HEK293T (cell line): ENCODE data around the gene PIGR.
"Not testable (repeated sequence)": the region's sequence is repeated elsewhere in the genome, so short reads cannot be mapped to it uniquely, and the experiment has no call there.

Source experiments
- CTCF ChIA-PET: fragments of 350-600 bp; formaldehyde crosslinking; extraction: SDS; loops from one replicate; lab custom pipeline; 2021; ENCODE audit warnings: antibody characterized with exemption, inconsistent platforms; lab: Yijun Ruan, JAX
- POLR2A ChIA-PET: fragments of 350-600 bp; formaldehyde crosslinking; extraction: SDS; loops from one replicate; lab custom pipeline; 2020; ENCODE audit warnings: antibody characterized with exemption, inconsistent platforms; lab: Yijun Ruan, JAX
- DNase-seq: peaks from one replicate; pipeline ENCODE4 v3.0.0; 2012; ENCODE audit warnings: mixed read lengths; ENCODE audit errors: extremely low spot score
- ARNT ChIP-seq: fragments of 450-650 bp; IDR thresholded peaks from 2 replicates; pipeline ENCODE4 v1.6.1; 2017; ENCODE audit warnings: mild to moderate bottlenecking
- BHLHE40 ChIP-seq: fragments of 450-650 bp; IDR thresholded peaks from 2 replicates; pipeline ENCODE4 v1.6.1; 2016; ENCODE audit warnings: mild to moderate bottlenecking, moderate library complexity, borderline replicate concordance
- CTBP1 ChIP-seq: fragments of 450-650 bp; IDR thresholded peaks from 2 replicates; pipeline ENCODE4 v1.6.1; 2016; ENCODE audit warnings: borderline replicate concordance
- ELF4 ChIP-seq: fragments of 450-650 bp; IDR thresholded peaks from 2 replicates; pipeline ENCODE4 v1.6.1; 2017; ENCODE audit warnings: antibody characterized with exemption
- FOXA1 ChIP-seq: fragments of 450-650 bp; IDR thresholded peaks from 2 replicates; pipeline ENCODE4 v1.6.1; 2016; ENCODE audit warnings: mild to moderate bottlenecking
- FOXK2 ChIP-seq: fragments of 450-650 bp; IDR thresholded peaks from 2 replicates; pipeline ENCODE4 v1.6.1; 2016; ENCODE audit warnings: mild to moderate bottlenecking
- FOXM1 ChIP-seq: fragments of 450-650 bp; IDR thresholded peaks from 2 replicates; pipeline ENCODE4 v1.6.1; 2017; ENCODE audit warnings: mild to moderate bottlenecking, borderline replicate concordance
- HDGF ChIP-seq: fragments of 450-650 bp; IDR thresholded peaks from 2 replicates; pipeline ENCODE4 v1.6.1; 2017; ENCODE audit warnings: antibody characterized with exemption, borderline replicate concordance
- L3MBTL2 ChIP-seq: fragments of 450-650 bp; conservative IDR thresholded peaks from 2 replicates; pipeline ENCODE4 v1.6.1; 2016; ENCODE audit warnings: mild to moderate bottlenecking
- LEF1 ChIP-seq: fragments of 450-650 bp; IDR thresholded peaks from 2 replicates; pipeline ENCODE4 v1.6.1; 2017; ENCODE audit warnings: mild to moderate bottlenecking, borderline replicate concordance
- NFRKB ChIP-seq: fragments of 450-650 bp; IDR thresholded peaks from 2 replicates; pipeline ENCODE4 v1.6.1; 2016; ENCODE audit warnings: mild to moderate bottlenecking, moderate library complexity
- SP1 ChIP-seq: fragments of 450-650 bp; IDR thresholded peaks from 2 replicates; pipeline ENCODE4 v1.6.1; 2017
- SUZ12 ChIP-seq: fragments of 450-650 bp; IDR thresholded peaks from 2 replicates; pipeline ENCODE4 v1.6.1; 2016; ENCODE audit warnings: mild to moderate bottlenecking
- TARDBP ChIP-seq: fragments of 450-650 bp; IDR thresholded peaks from 2 replicates; pipeline ENCODE4 v1.6.1; 2016
- ZNF384 ChIP-seq: fragments of 450-650 bp; IDR thresholded peaks from 2 replicates; pipeline ENCODE4 v1.6.1; 2016
- TF ChIP-seq, protein P1 (sequence below): fragments of 450-650 bp; IDR thresholded peaks from 2 replicates; pipeline ENCODE4 v1.6.1; 2016

Gene PIGR

DNA sequence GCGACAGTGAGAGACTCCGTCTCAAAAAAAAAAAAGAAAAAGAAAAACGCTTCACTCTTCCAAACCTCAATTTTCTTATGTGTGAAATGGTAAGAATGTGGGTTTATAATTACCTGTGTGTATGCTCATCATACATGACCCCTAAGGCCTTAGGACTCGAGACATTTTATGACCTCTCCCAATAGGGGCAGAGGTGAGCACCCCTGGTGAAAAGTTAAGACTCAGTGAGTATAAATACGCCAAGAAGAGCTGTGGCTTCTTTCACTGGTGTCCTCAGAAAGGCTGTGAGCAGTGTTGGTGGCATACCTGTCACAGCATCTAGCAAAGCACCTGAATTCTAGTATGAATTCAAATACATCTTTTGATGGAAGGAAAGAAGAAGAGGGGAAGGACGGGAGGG lies 16.7 kb downstream of the PIGR start:
- ChIA-PET CTCF (interaction anchor here (0.6 kb wide), 1 partner anchor 12 kb away, joined by 4 read pairs; no protein-coding TSS in a partner anchor), POLR2A (no interaction called here)
- TF ChIP-seq ARNT, result no peak
- TF ChIP-seq FOXK2, result no peak
- TF ChIP-seq SUZ12, result no peak
- no peak for TF ChIP-seq L3MBTL2
- no peak for TF ChIP-seq ELF4
- no peak for TF ChIP-seq SP1
- TF ChIP-seq NFRKB, result no peak
- no peak for TF ChIP-seq FOXM1
- TF ChIP-seq HDGF, result no peak
- no peak for TF ChIP-seq ZNF384
- no peak for TF ChIP-seq LEF1
- DNase-seq, result no peak

DNA sequence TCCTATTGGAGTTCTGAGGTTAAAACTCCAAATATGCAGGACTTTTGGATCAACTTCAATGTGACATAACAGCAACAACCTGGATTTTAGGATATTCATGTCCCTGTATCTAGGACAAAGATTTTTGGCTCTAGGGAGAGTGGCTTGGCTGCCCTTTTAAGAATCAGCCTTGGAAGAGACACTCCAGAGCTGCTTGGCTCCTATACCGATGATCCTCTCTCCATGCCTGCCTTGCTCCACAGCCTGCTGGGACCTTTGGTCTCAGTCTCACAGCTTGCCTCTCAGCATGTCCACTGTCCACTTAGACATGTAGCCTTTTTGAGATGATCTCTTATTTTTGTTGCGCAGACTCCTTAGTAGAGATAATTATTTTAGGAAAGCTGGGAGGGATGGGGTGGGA lies 20.0 kb downstream of the PIGR start:
- TF ChIP-seq, protein P1, sequence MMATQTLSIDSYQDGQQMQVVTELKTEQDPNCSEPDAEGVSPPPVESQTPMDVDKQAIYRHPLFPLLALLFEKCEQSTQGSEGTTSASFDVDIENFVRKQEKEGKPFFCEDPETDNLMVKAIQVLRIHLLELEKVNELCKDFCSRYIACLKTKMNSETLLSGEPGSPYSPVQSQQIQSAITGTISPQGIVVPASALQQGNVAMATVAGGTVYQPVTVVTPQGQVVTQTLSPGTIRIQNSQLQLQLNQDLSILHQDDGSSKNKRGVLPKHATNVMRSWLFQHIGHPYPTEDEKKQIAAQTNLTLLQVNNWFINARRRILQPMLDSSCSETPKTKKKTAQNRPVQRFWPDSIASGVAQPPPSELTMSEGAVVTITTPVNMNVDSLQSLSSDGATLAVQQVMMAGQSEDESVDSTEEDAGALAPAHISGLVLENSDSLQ, result no peak
- TF ChIP-seq FOXM1, result no peak
- TF ChIP-seq FOXK2, result no peak
- no peak for TF ChIP-seq ARNT
- TF ChIP-seq TARDBP, result no peak
- no peak for TF ChIP-seq NFRKB
- TF ChIP-seq SP1, result no peak
- no peak for TF ChIP-seq CTBP1
- no peak for TF ChIP-seq SUZ12
- TF ChIP-seq FOXA1, result no peak
- no peak for TF ChIP-seq LEF1
- no peak for TF ChIP-seq ZNF384
- TF ChIP-seq HDGF, result no peak
- TF ChIP-seq ELF4, result no peak
- no peak for TF ChIP-seq L3MBTL2
- no peak for TF ChIP-seq BHLHE40
- ChIA-PET CTCF (no interaction called here), POLR2A (interaction anchor here (0.6 kb wide), 1 partner anchor 1402 kb away, joined by 3 read pairs; no protein-coding TSS in a partner anchor)
- DNase-seq, result no peak

DNA sequence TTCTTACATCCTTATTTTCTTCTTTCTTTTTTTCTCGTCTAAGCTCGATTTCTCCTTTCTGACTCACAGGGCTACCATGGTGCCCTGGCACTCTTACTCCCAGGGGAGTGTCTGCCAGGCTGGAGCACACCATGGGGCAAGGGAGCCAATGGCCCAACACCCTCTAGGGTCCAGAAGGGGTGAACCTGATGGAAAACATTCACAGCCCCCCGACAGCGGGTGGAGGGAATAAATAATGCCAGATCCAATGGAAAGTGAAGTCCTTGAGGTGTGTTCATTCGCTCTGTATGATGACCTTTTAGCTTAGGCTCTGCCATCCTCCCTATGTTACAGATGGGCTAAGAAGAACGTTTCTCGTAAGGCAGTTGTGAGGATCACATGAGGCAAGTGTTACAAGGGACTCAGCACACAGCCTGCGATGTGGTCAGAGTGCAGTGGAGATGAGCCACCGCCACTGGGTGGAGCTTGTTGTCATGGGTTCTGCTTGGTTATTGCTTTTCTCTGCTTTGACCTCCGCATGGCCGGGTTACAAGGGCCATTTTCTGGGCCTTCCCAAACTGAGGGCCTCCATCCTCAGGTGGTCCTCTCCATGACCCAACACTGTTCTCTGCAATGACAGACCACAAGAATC lies 21.0 kb downstream of the PIGR start:
- CTCF ChIA-PET, result no interaction called here
- DNase-seq, result no peak
- POLR2A ChIA-PET, result interaction anchor here (1.0 kb wide), 1 partner anchor 9 kb away, joined by 4 read pairs; no protein-coding TSS in a partner anchor
- TF ChIP-seq ZNF384 (no peak), LEF1 (no peak), TARDBP (no peak), SP1 (no peak), FOXK2 (no peak), ARNT (no peak), HDGF (no peak), BHLHE40 (no peak), SUZ12 (no peak), NFRKB (no peak), ELF4 (no peak), FOXA1 (no peak), FOXM1 (no peak), CTBP1 (no peak), L3MBTL2 (no peak)
- TF ChIP-seq, protein P1, result no peak

DNA sequence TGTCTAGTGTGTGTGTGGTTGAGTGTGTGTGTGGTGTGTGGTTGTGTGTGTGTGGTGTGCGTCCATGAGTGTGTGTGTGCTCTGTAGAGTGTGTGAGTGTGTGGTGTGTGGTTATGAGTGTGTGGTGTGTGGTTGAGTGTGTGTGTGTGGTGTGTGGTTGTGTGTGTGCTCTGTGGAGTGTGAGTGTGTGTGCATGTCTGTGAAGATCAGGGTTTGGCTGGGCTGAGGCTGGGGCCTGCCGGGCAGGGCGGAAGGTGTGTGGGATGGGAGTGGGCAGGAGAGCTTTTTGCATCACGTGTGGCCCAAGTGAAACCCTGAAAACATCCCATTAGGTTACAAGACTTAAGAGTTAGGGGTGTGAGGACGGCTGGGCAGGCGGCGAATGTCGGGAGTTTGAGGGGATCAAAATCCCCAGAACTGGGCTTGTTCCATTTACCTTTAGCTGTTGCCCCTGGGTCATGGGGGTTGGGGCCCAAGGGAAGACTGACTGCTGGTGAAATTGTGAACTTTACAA lies 21.6 kb downstream of the PIGR start:
- POLR2A ChIA-PET, result interaction anchor here (1.0 kb wide), 1 partner anchor 8 kb away, joined by 4 read pairs; no protein-coding TSS in a partner anchor
- TF ChIP-seq ARNT (no peak), ELF4 (no peak), LEF1 (no peak), CTBP1 (no peak), BHLHE40 (no peak), FOXA1 (no peak), ZNF384 (no peak), HDGF (no peak), SUZ12 (no peak), FOXM1 (no peak), TARDBP (no peak), NFRKB (no peak), L3MBTL2 (no peak), SP1 (no peak), FOXK2 (no peak)
- TF ChIP-seq, protein P1, result no peak
- DNase-seq, result no peak
- CTCF ChIA-PET, result no interaction called here

DNA sequence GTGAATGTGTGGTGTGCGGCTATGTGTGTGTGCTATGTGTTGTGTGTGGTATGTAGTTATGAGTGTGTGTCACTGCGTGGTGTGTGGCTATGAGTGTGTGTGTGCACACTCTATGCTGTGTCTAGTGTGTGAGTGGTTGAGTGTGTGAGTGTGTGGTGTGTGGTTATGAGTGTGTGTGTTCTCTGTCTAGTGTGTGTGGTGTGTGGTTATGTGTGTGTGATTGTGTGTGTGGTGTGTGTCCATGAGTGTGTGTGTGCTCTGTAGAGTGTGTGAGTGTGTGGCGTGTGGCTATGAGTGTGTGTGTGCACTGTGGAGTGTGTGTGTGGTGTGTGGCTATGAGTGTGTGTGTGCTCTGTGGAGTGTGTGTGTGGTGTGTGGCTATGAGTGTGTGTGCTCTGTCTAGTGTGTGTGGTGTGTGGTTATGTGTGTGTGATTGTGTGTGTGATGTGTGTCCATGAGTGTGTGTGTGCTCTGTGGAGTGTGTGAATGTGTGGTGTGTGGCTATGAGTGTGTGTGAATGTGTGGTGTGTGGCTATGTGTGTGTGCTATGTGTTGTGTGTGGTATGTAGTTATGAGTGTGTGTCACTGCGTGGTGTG lies 22.2 kb downstream of the PIGR start:
- 0 out of 2 replicates have a peak, but pooled peaks have one; percentile 31 for TF ChIP-seq TARDBP
- CTCF ChIA-PET, DNase-seq, POLR2A ChIA-PET: not testable (repeated sequence)
